Glomerular visceral epithelial cell (primary cell): Measurements from ENCODE around the gene ADAMTSL3.
"Not testable (repeated sequence)": the region's sequence is repeated elsewhere in the genome, so short reads cannot be mapped to it uniquely, and the experiment has no call there.

Experiments
- DNase-seq: peaks from one replicate; pipeline ENCODE4 v3.0.0-alpha.2; 2016; ENCODE audit errors: extremely low spot score

ADAMTSL3 gene

GRCh38 chr15:83702314-83702713 is 48.4 kb downstream of the ADAMTSL3 start:
- DNase-seq: not testable (repeated sequence)

DNA sequence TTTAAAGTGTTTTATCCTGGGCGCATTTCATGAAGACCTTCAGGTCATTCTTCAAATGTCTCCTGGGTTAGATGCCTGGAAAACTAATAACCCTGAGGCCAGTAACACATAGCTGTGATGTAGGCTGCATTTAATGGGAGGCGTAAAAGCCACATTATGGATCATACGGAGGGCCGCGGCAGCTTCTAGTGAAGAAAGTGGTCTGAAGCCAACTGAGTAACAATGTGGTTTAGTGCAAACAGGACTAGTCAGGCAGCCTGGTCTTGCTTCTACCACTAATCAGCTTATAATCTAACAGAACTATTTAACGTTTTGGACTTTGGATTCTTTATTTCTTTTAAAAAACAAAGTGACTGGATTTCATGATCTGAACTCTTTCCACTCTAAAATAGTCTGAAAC is 54.4 kb downstream of the ADAMTSL3 start:
- DNase-seq: no peak

- peak; percentile 87 for DNase-seq
These were observed 55.3 kb downstream of the ADAMTSL3 start for GRCh38 chr15:83709241-83709640.

DNA sequence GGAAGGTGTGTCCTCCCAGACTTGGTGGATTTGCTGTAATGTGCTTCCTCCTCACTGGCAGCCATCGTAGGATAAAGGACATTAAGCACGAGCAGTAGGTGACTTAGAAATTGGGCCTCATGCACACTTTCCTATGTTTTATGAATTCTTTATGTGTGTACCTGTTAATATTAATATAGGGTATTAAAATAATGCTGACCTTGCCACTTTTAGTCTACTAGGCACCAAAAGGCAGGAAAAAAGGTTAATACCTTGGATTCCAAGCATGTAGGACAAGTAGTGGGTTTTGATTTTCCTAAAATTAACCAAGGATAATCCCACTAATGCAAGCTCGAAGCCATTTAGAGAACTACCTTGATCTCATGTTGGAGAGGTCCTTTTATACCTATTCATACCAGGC is 55.9 kb downstream of the ADAMTSL3 start:
- no peak for DNase-seq

DNA sequence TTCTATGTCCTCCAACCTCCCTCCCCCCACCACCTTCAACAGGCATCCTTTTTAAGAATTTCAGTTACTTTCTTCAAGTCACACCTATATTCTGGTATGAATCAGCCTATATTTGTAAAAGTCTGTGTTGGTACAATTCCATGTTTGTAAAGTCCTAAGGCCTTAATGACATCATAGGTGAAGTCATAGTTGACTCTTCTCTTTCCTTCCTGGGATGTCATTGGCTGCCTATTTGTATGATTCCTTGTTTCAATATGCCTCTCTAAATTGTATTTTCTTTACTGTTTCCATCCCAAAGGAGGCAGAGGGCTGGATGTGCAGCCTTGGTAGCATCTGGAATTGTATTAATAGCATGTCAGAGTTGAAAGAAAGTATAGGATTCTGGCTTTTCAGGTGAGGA is 56.5 kb downstream of the ADAMTSL3 start:
- no peak for DNase-seq

DNA sequence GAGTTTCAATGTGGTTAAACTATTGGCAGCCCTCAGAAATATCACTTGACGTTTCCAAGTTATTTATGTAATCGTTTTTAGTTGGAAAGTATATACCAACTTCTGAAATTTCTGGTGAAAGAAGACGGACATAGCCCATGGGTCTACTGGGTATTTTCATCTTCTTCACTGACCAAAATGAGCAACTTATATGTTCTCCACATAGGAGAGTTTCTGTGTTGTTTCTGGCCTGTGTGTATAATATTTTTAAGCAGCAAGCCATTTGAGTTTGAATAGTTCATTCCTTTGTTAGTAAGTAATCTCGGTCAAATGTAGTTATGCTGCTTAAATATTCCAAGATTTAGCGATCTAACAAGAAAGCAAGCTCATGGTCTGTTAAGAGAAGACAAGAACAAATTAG is 57.3 kb downstream of the ADAMTSL3 start:
- no peak for DNase-seq

DNA sequence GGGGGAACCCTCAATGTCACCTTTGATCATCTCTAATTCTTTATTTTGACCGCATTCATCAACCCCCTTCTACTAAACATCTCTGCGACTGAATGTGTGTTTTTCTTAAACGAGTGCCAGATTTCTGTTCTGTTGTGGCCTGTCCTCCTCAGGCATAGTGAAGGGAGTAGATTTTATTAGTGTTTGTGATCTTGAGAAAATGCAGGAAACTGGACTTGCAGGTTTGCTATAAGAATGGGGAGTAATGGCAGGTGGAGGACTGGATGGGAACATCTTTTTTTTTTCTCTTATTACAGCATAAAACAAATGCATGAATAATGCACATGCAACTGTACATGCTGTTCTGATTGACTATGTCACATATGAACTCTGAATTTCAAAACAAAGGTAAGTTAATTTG is 59.3 kb downstream of the ADAMTSL3 start:
- no peak for DNase-seq

GRCh38 chr15:83714939-83715628 is 61.2 kb downstream of the ADAMTSL3 start:
- DNase-seq: no peak

DNA sequence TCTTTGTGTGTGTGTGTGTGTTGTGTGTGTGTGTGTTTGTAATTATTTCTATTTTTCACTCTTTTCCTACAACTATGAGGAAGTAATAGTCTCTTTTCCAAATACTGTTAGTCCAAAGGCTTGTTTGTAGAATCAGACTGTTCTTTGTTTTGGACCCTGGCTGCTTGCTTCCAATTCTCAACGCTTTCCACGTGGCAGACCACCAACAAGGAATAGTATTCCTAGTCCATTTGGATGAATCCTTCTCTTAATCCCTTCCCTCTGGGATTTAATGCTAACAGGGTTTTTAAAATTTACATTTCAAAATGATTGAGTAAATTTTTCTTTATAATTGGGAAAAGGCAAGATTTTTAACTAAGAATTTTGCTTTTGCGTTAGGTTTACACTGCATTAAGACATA is 62.7 kb downstream of the ADAMTSL3 start:
- no peak for DNase-seq

DNA sequence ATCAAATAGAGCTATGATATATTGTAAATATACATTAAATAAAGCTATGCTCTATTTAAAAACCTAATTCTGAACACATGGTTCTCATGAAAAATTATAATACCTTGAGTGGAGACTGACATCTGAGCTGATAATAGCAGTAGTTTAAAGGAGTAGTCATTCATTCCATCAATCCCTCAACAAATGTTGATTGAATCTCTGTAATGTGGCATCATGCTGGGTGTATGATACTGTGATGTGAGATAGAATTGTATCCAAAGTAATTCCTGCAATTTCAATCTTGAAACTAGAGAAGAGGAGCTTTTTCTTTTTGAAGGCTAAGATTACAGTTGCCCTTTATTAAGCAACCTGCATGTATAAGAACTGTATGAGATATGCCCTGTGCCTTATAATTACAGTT is 63.1 kb downstream of the ADAMTSL3 start:
- no peak for DNase-seq

- DNase-seq: no peak
These were observed 66.5 kb downstream of the ADAMTSL3 start for GRCh38 chr15:83720468-83720867.

DNA sequence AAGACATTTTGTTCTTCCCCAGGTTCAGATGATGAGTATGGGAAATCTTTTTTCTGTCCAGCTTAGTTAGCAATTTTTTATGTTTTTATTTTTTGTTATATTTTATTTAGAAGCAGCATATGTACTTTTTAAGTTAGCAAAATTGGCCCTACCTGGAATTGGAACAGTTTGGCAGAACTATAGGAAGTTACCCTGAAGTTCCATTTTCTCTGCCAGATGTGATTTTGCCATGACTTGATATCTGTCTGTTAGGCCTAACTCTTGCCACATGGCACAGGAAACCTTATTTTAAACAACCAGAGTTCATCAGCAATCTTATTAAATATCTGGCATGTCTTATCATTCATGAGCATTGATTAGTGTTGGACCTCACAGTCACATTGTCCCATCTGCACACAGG is 67.1 kb downstream of the ADAMTSL3 start:
- no peak for DNase-seq

DNA sequence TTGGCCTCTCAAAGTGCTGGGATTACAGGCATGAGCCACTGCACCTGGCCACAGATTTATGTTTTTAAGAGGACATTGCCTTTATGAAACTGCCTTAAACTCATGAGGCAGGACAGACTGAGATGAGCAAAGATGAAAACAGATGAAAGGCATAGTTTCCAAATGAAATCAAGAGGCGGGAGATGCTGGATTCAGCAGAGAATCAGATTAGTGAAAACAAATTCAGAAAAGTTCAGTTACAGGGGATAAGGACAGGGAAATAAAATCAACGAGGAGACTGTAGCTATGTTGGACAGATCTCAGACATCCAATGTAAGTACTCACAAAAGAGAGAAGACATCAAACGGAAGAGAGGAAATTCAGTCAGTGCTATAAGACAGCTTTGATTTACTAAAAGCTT is 68.1 kb downstream of the ADAMTSL3 start:
- no peak for DNase-seq

GRCh38 chr15:83723216-83723615 is 69.3 kb downstream of the ADAMTSL3 start:
- no peak for DNase-seq

DNA sequence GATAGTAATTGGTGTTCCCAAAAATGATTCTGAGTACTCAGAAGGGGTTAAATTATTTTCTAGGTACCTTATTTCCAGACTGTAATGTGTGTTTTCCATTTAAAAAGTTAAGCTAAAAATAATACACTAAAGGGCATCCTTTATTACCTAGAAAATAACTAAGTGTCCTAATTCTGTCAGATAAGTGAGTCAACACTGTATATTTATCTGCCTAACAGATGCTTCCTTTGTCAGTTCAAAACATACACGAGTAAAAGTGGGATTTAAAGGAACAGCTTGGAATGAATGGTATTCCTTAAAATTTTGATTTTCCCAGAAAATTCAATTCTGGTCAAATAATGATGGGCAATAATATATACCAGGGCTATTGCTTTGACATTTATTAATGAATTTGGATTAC is 78.3 kb downstream of the ADAMTSL3 start:
- DNase-seq: no peak

DNA sequence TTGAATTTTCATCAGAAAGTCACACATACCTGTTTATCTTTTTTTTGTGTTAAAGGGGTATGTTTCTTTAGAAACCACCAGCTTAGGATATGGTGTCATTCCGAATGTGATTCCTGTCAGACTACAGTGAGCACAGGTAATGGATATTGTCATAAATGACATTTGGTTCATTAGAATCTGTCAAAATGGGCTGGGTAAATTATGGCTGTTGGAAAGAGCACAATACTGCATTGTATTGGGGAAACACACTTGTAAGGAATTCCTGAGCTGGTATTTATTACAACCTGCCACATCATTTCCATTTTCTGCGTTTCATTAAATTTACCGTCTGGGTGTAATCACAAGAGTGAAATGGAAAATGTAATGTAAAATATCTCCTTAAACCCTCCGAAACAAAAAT is 78.8 kb downstream of the ADAMTSL3 start:
- DNase-seq: no peak

GRCh38 chr15:83733206-83733605 is 79.3 kb downstream of the ADAMTSL3 start:
- peak; percentile 98 for DNase-seq

- DNase-seq: peak; percentile 62
These were observed 79.8 kb downstream of the ADAMTSL3 start for GRCh38 chr15:83733691-83734090.

DNA sequence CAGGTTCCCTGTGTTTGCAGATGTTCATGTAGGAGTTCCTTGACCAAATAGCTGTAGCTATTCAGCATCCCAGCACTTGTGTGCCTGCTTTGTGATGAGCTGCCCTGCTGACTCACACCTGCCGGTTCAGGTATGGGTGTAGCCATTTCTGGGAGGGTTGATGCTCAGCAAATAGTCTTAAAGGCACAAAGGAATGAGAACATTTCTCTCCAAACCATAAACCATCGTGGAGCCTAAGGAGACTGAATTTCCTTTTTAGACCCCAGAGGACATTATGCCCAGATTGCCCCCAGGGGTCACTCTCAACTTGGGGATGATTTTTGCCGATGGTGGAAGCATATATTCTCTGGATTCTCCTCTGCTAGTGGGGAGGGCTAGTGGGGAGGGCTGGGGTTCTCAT is 80.6 kb downstream of the ADAMTSL3 start:
- peak; percentile 39 for DNase-seq

DNA sequence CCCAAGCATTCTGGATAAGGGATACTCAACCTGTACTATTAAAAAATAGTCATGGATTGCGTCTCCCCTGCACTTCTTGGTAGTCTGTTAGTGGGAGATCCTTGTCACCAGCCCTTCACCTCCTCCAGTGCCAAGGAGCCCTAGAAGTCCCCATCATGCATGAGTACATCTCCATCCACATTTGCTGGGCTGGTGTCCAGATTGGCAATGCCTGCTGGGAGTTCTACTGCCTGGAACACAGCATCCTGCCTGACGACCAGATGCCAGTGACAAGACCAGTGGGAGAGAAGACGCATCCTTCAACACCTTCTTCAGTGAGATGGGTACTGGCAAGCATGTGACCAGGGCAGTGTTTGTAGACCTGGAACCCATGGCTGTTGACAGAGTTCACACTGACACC is 85.7 kb downstream of the ADAMTSL3 start:
- DNase-seq: no peak

DNA sequence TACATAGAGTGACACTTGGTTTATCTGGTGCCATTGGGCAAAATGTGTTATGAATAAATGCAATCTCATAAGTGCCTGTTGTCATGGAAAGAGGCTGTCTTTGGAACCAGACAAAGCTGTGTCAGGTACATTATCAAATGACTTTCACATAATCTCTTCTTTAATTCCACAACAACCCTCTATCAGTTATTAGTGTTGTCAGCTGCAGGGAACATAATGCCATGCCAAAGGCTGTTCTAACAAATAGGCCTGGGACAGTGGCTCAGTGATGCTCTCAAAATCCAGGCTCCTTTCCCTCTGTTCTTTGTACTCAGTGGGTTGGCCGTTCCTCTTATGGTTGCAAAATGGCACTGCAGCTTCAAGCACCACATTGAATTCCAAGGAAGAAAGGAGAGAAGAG is 91.8 kb downstream of the ADAMTSL3 start:
- DNase-seq: no peak

- DNase-seq: peak; percentile 58
These were observed 92.3 kb downstream of the ADAMTSL3 start for GRCh38 chr15:83746231-83746630.

- DNase-seq: peak; percentile 76
These were observed 93.3 kb downstream of the ADAMTSL3 start for GRCh38 chr15:83747050-83747717.

DNA sequence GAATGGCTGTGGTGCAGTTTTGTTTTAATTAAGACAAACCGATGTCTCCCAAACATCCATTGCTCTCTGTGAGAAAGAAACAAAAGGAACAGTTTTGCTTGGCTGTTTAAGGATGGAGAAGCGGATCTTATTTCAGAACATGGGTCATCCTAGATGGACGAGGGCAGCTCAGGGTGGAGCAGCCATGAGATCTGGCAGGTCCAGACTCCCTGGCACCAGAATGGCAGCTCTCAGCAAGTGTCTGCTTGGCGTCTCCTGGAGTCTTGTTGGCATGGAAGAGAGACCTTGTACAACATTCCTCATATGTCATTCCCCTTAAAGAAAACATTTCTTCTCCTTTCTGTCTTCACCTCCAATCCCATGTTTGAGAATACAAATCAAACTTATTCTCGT is 93.8 kb downstream of the ADAMTSL3 start:
- no peak for DNase-seq
